H1 (cell line): Measurements from ENCODE around the gene TFCP2. TPM values are rescaled to one million over a fixed set of nuclear protein-coding genes. Genes with fewer than 3 reads are reported as not detected.

Experiments
- CHD1 ChIP-seq: IDR thresholded peaks from 2 replicates; pipeline ENCODE4 v1.6.1; 2012; ENCODE audit warnings: low read depth, low read length, improper control_type of control experiment
- CHD7 ChIP-seq: fragments of 300-600 bp; sonication (generic); IDR thresholded peaks from 2 replicates; pipeline ENCODE4 v1.7.1; 2012; ENCODE audit warnings: low read length, moderate library complexity, mild to moderate bottlenecking, inconsistent platforms; ENCODE audit not compliant: insufficient replicate concordance
- RBBP5 ChIP-seq: IDR thresholded peaks from 2 replicates; pipeline ENCODE4 v1.7.1; 2012; ENCODE audit warnings: low read depth, mild to moderate bottlenecking, inconsistent platforms, low read length, moderate library complexity, borderline replicate concordance
- SP2 ChIP-seq: IDR thresholded peaks from 2 replicates; pipeline ENCODE4 v1.6.1; 2012; ENCODE audit warnings: mild to moderate bottlenecking, low read length, inconsistent platforms
- TAF7 ChIP-seq: optimal IDR thresholded peaks from 2 replicates; pipeline ENCODE3; 2011; ENCODE audit warnings: low read depth, mild to moderate bottlenecking, inconsistent platforms, low read length, moderate library complexity, borderline replicate concordance
- YY1 ChIP-seq: IDR thresholded peaks from 2 replicates; pipeline ENCODE4 v1.6.1; 2011; ENCODE audit warnings: low read depth, mild to moderate bottlenecking, low read length
- polyA plus RNA-seq, 7 experiments: library from polyadenylated mRNA; depleted of rRNA in 3 of 7; stranded (reverse) in 5 of 7; unstranded in 2 of 7; fragments of >200 nt in 5 of 7; fragments of 200-250 nt in 2 of 7; gene quantifications; 1 replicate in 5 of 7; 2 replicates in 1 of 7; 4 replicates in 1 of 7; pipeline versions ENCODE4 v1.2.1 to v1.2.3, GENCODE V29; 2011 to 2013; ENCODE audit warnings: missing spikeins in 2 of 7, mixed read lengths in 2 of 7
- total RNA-seq: library from RNA; stranded (reverse); fragmentation: NEBNext Ultra II Directional; extraction: Animal tissue kit (Norgen Biotek cat#: 25700); gene quantifications from 2 replicates; pipeline ENCODE4 v1.2.1, GENCODE V29; 2021

TFCP2 gene
- total and polyA plus RNA-seq, 2 of the 8 experiments (the other 6 are each of a cell fraction or from before 2014, with no cell fraction given) = 19.8 to 49.2 TPM

- no peak for TF ChIP-seq CHD7
- no peak for TF ChIP-seq YY1
- no peak for TF ChIP-seq SP2
- TF ChIP-seq CHD1 = no peak
- TF ChIP-seq TAF7 = no peak
- TF ChIP-seq RBBP5 = no peak
These were observed 42.0 kb upstream of the TFCP2 start (continued) for GRCh38 chr12:51214895-51215294.
